GM19239 (cell line): ENCODE data around the gene CCL11.
A peak's percentile ranks its signal among the peaks of the same experiment; 100 is the strongest.
"Not testable (repeated sequence)": the region's sequence is repeated elsewhere in the genome, so short reads cannot be mapped to it uniquely, and the experiment has no call there.

Source experiments
- DNase-seq: peaks from one replicate; pipeline ENCODE4 v3.0.0; 2011; ENCODE audit warnings: low spot score; ENCODE audit not compliant: insufficient read length
- FAIRE-seq: peaks from 2 replicates; lab custom pipeline; 2011; peaks lifted over from hg19 to GRCh38; lab: Jason Lieb, UNC

Gene CCL11

GRCh38 chr17:34305061-34305460 lies 19.5 kb downstream of the CCL11 start:
- DNase-seq = no peak
- FAIRE-seq = no peak

DNA sequence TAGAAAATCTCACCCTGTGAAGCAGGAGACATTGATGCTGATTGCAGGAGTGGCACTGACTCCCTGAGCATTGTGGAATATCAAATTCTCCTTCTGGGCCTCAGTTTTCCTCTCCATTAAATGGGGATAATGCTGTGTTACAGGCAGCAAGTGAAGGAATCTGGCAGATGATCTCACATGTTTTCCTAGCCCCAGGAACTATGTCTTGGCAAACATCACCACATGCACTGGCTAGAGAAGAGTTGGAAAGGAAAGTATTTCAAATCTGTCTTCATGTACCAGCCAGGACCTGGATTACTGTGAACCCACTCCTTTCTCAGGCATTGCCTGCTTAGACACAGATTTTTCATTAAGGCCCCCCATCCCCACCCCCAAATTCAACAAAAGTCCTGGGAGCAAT lies 20.1 kb downstream of the CCL11 start:
- no peak for FAIRE-seq
- no peak for DNase-seq

- DNase-seq (no peak), FAIRE-seq (peak; percentile 31)
Observed at GRCh38 chr17:34306466-34306865, 20.9 kb downstream of the CCL11 start.

- FAIRE-seq = no peak
- no peak for DNase-seq
Observed at GRCh38 chr17:34307110-34307509, 21.6 kb downstream of the CCL11 start.

- no peak for FAIRE-seq
- no peak for DNase-seq
Observed at GRCh38 chr17:34308371-34308770, 22.8 kb downstream of the CCL11 start.

DNA sequence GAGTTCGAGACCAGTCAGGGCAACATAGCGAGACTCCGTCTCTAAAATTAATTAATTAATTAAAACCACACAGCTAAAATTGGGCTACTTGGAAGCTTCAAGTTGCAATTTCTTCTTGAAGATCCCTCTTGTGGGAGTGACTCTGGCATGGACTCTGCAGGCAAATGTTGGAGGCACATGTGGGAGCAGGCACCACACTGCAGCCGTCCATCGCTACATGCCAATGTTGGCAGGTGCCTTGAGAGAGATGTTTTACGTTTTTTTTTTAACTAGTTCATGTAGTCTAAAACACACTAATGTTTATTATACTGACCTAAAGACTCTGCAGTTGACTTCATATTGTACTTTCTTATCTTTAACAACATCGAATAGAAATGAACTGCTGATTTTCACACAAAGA lies 25.7 kb downstream of the CCL11 start:
- no peak for DNase-seq
- no peak for FAIRE-seq

GRCh38 chr17:34312080-34312479 lies 26.5 kb downstream of the CCL11 start:
- DNase-seq = no peak
- no peak for FAIRE-seq

DNA sequence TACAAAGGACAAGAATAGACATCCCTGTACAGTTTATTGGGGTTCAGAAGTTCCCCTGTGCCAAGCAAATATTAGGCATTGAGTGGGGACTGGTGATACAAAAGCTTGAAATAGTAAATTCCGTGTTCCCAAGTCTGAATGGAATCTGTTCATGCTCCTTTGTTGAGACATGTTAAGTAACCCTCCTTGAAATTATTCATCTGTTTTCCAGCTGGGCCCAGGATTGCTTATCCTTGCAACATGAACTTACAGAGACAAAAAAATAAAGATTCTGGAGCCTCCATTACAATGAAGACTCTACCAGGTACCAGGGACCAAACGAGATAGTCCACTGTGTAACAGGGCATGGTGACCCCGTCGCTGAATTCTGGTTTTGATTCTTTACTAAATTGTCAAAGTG lies 27.6 kb downstream of the CCL11 start:
- no peak for DNase-seq
- no peak for FAIRE-seq

GRCh38 chr17:34314279-34314678 lies 28.7 kb downstream of the CCL11 start:
- DNase-seq (no peak), FAIRE-seq (peak; percentile 76)

GRCh38 chr17:34318474-34318873 lies 32.9 kb downstream of the CCL11 start:
- DNase-seq (no peak), FAIRE-seq (no peak)

GRCh38 chr17:34319039-34319483 lies 33.5 kb downstream of the CCL11 start, which contains the start of gene CCL8:
Gene CCL8 (plus strand): TSS chr17:34319435. CDS start chr17:34319502, 67 bp downstream.
- FAIRE-seq (no peak), DNase-seq (no peak)

DNA sequence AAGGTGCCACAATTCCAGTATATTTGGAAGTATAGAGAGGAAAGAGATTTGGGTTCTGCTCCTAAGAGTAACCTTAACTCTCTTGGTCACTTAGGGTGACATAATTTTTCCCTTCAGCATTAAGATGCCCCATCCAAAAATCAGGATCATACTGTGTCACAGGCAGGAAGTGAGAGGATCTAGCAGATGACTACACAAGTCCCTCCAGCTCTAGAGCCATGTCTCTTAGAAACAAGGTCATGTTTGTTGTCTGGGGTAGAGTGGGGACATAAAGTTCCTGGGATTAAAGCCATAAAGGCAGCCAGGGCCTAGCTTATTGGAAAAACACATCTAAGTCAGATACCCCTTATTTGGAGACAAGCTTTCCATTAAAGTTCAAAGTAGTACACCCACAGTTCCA lies 36.4 kb downstream of the CCL11 start:
- FAIRE-seq (no peak), DNase-seq (no peak)

DNA sequence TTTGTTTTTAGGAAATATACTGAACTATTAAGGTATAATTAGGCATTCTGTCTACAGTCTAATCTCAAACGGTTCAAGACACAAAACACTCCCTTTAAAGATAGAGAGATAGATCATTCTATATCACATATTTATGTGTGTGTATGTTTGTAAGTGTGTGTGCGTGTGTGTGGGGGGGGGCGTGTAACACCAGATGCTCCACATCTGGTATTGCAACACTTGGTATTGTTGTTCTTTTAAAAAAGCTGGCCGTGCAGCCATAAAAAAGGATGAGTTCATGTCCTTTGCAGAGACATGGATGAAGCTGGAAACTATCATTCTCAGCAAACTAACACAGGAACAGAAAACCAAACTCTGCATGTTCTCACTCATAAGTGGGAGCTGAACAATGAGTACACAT lies 42.0 kb downstream of the CCL11 start:
- not testable (repeated sequence) for DNase-seq, FAIRE-seq

DNA sequence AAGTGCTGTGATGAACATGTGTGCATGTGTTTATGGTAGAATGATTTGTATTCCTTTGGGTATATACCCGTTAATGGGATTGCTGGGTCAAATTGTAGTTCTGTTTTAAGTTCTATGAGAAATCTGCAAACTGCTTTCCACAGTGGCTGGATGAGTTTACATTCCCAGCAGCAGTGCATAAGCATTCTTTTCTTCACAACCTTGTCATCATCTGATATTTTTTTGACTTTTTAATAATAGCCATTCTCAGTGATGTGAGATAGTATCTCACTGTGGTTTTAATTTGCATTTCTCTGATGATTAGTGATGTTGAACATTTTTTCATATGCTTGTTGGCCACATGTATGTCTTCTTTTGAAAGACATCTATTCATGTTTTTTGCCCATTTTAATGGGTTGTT lies 52.2 kb downstream of the CCL11 start:
- FAIRE-seq (no peak), DNase-seq (no peak)
